ENCODE data around the gene OCRL.

DNA sequence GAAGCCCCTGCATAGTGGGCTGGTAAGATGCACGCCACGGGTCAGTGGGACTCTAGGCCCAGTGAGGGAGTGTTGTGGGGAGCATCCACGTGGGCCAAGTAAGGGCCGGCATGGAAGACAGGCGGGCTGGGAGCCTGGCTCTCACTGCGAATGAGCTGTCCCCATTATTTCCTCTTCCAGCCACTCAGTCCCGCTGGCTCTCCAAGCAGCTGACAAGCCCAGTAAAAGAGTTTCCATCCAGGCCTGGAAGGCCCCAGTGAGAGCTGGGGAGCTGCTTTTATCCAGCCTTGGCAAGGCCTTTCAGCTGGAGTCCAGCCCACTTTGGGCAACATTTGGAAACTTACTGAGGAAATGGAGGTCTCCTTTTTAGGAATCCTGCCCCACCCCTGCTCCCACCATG is 89.8 kb downstream of the OCRL start:
- TF ChIP-seq CTCF (conservative IDR thresholded peaks at IDR 0.05; ENCODE audit: low read depth in 2 of 2): no peak
- no peak for TF ChIP-seq ZNF114 (CRISPR knock-in tag; IDR thresholded peaks at IDR 0.05)
- TF ChIP-seq, protein P1, sequence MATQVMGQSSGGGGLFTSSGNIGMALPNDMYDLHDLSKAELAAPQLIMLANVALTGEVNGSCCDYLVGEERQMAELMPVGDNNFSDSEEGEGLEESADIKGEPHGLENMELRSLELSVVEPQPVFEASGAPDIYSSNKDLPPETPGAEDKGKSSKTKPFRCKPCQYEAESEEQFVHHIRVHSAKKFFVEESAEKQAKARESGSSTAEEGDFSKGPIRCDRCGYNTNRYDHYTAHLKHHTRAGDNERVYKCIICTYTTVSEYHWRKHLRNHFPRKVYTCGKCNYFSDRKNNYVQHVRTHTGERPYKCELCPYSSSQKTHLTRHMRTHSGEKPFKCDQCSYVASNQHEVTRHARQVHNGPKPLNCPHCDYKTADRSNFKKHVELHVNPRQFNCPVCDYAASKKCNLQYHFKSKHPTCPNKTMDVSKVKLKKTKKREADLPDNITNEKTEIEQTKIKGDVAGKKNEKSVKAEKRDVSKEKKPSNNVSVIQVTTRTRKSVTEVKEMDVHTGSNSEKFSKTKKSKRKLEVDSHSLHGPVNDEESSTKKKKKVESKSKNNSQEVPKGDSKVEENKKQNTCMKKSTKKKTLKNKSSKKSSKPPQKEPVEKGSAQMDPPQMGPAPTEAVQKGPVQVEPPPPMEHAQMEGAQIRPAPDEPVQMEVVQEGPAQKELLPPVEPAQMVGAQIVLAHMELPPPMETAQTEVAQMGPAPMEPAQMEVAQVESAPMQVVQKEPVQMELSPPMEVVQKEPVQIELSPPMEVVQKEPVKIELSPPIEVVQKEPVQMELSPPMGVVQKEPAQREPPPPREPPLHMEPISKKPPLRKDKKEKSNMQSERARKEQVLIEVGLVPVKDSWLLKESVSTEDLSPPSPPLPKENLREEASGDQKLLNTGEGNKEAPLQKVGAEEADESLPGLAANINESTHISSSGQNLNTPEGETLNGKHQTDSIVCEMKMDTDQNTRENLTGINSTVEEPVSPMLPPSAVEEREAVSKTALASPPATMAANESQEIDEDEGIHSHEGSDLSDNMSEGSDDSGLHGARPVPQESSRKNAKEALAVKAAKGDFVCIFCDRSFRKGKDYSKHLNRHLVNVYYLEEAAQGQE (IDR thresholded peaks at IDR 0.05; ENCODE audit: unreplicated experiment): no peak
- no peak for TF ChIP-seq EZH2phosphoT487 (IDR thresholded peaks at IDR 0.05; ENCODE audit: unreplicated experiment)
- no peak for TF ChIP-seq EZH2 (IDR thresholded peaks at IDR 0.05; ENCODE audit: low read depth, unreplicated experiment)
- no peak for TF ChIP-seq JUNB (IDR thresholded peaks at IDR 0.05; ENCODE audit: unreplicated experiment)
- no peak for TF ChIP-seq CREB1 (CRISPR knock-in tag; IDR thresholded peaks at IDR 0.05; ENCODE audit: low read depth)
